ENCODE results near the gene CABP4. TPM values are rescaled to one million over a fixed set of nuclear protein-coding genes. Genes with fewer than 3 reads are reported as not detected.

The CABP4 gene
- total RNA-seq, 1 experiment from 2014 or later, result not detected

DNA sequence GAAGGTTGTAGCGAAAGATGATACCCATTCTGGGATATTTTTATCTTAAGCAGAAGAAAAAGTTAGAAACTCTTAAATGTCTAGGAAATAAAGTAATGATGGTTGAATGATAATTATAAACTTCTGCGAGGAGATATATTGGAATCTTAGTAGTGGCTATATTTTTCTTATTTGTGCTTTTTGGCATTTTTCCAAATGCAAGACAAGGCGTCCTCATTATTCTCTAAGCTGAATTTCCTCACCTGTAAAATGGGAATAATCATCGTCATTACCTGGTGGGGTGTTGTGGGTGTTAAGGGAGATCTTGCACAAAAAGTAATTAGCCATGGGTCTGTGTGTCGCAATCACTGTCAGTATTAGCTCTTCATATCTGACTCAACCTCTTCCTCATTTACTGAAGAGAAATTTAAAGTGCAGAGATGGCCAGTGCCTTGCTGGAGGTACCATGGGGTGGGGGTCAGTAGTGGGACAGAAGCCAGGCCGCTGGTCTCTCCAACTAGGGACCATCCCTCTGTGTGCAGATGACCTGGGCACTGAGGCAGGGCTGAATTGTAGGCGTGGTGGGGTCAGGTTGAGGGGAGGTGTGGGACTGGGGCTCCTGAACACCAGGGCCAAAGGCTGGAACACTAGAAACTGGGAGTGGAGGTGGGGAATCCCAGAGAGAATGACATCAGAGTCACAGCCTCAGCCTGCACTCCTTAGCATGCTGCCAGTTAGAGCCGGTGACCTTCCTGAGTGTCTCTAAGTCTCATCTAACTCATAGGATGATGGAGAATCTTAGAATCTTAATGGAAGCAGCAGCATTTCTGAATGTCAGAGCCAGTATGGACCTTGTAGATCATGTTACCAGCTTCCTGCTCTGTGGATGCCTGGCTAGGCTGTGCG, 45.9 kb downstream of the CABP4 start:
- H2AFZ ChIP-seq (ENCODE audit: low read depth, low read length, poor library complexity, severe bottlenecking), result no peak overlapping the region
- ATAC-seq, result no peak
- intact Hi-C loops (cut with micrococcal nuclease), result no loop called here
- DNase-seq (ENCODE audit: low read depth, low spot score), result no peak
- H3K9me2 ChIP-seq (ENCODE audit: insufficient read depth), result no peaks in the 10 kb centered on the region
- H3K4me3 ChIP-seq (replicated peaks in 1 of 2; ENCODE audit: low read depth in 1 of 2, low read length in 2 of 2), result no peak overlapping the region
- ChIA-PET POLR2A (no interaction called here), RAD21 (ENCODE audit: low non-redundant PET in 1 of 2, low total read pairs in 2 of 2, uncharacterized antibody in 2 of 2, unreplicated experiment in 2 of 2) (no interaction called here), CTCF (no interaction called here)
- peaks cover 9 to 10% of the 10 kb centered on the region in 2 experiments for H3K36me3 ChIP-seq (ENCODE audit: control insufficient read depth in 1 of 2, insufficient read depth in 2 of 2, low read length in 2 of 2)
- H3K27ac ChIP-seq (ENCODE audit: low read depth, low read length), result no peak overlapping the region
- H3K9ac ChIP-seq (ENCODE audit: low read length), result no peak overlapping the region
- peaks cover 15 to 18% of the 10 kb centered on the region in 2 experiments for H3K4me1 ChIP-seq (ENCODE audit: control insufficient read depth in 1 of 2, insufficient read depth in 2 of 2, low read length in 2 of 2)
- TSS peak; percentile 13 for BruUV-seq (replicated peaks)
- H3K4me2 ChIP-seq (ENCODE audit: low read length), result no peak overlapping the region
- H3K27me3 ChIP-seq (ENCODE audit: insufficient read depth, low read length), result no peaks in the 10 kb centered on the region
- no peaks in the 10 kb centered on the region for H4K20me1 ChIP-seq (ENCODE audit: insufficient read depth)
- H3K79me2 ChIP-seq (ENCODE audit: insufficient read depth, low read length), result peaks cover 19% of the 10 kb centered on the region
- no peaks in the 10 kb centered on the region for H3K9me3 ChIP-seq (ENCODE audit: control insufficient read depth in 1 of 2, insufficient read depth in 1 of 2, low read depth in 1 of 2, low read length in 2 of 2)
- TF ChIP-seq EZH2 (IDR thresholded peaks at IDR 0.05) (no peak), ZFX (IDR thresholded peaks at IDR 0.05) (no peak), EGR1 (IDR thresholded peaks at IDR 0.05; ENCODE audit: low read depth) (no peak), POLR2AphosphoS5 (IDR thresholded peaks at IDR 0.05; ENCODE audit: low read depth, low read length) (no peak), ELF1 (IDR thresholded peaks at IDR 0.05; ENCODE audit: borderline replicate concordance, low read depth) (no peak), SRF (IDR thresholded peaks at IDR 0.05; ENCODE audit: low read depth) (no peak), POLR2A (IDR thresholded peaks at IDR 0.05; ENCODE audit: borderline replicate concordance, extremely low read depth, insufficient read depth, insufficient read length) (no peak), CBX3 (IDR thresholded peaks at IDR 0.05; ENCODE audit: low read depth) (no peak), YY1 (IDR thresholded peaks at IDR 0.05; ENCODE audit: extremely low read depth, insufficient replicate concordance, low read depth, low read length) (no peak), EZH2phosphoT487 (IDR thresholded peaks at IDR 0.05; ENCODE audit: borderline replicate concordance) (no peak), SP1 (IDR thresholded peaks at IDR 0.05; ENCODE audit: low read depth) (no peak)
- TF ChIP-seq, protein P1, sequence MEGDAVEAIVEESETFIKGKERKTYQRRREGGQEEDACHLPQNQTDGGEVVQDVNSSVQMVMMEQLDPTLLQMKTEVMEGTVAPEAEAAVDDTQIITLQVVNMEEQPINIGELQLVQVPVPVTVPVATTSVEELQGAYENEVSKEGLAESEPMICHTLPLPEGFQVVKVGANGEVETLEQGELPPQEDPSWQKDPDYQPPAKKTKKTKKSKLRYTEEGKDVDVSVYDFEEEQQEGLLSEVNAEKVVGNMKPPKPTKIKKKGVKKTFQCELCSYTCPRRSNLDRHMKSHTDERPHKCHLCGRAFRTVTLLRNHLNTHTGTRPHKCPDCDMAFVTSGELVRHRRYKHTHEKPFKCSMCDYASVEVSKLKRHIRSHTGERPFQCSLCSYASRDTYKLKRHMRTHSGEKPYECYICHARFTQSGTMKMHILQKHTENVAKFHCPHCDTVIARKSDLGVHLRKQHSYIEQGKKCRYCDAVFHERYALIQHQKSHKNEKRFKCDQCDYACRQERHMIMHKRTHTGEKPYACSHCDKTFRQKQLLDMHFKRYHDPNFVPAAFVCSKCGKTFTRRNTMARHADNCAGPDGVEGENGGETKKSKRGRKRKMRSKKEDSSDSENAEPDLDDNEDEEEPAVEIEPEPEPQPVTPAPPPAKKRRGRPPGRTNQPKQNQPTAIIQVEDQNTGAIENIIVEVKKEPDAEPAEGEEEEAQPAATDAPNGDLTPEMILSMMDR (IDR thresholded peaks at IDR 0.05 in 2 of 3, conservative IDR thresholded peaks at IDR 0.05 in 1 of 3; ENCODE audit: borderline replicate concordance in 1 of 3, insufficient read depth in 1 of 3, low read depth in 2 of 3, low read length in 2 of 3), result no peak
- TF ChIP-seq, protein P2, sequence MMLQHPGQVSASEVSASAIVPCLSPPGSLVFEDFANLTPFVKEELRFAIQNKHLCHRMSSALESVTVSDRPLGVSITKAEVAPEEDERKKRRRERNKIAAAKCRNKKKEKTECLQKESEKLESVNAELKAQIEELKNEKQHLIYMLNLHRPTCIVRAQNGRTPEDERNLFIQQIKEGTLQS (IDR thresholded peaks at IDR 0.05), result no peak
- TF ChIP-seq, protein P3, sequence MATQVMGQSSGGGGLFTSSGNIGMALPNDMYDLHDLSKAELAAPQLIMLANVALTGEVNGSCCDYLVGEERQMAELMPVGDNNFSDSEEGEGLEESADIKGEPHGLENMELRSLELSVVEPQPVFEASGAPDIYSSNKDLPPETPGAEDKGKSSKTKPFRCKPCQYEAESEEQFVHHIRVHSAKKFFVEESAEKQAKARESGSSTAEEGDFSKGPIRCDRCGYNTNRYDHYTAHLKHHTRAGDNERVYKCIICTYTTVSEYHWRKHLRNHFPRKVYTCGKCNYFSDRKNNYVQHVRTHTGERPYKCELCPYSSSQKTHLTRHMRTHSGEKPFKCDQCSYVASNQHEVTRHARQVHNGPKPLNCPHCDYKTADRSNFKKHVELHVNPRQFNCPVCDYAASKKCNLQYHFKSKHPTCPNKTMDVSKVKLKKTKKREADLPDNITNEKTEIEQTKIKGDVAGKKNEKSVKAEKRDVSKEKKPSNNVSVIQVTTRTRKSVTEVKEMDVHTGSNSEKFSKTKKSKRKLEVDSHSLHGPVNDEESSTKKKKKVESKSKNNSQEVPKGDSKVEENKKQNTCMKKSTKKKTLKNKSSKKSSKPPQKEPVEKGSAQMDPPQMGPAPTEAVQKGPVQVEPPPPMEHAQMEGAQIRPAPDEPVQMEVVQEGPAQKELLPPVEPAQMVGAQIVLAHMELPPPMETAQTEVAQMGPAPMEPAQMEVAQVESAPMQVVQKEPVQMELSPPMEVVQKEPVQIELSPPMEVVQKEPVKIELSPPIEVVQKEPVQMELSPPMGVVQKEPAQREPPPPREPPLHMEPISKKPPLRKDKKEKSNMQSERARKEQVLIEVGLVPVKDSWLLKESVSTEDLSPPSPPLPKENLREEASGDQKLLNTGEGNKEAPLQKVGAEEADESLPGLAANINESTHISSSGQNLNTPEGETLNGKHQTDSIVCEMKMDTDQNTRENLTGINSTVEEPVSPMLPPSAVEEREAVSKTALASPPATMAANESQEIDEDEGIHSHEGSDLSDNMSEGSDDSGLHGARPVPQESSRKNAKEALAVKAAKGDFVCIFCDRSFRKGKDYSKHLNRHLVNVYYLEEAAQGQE (IDR thresholded peaks at IDR 0.05; ENCODE audit: low read depth), result no peak
- TF ChIP-seq, protein P4, sequence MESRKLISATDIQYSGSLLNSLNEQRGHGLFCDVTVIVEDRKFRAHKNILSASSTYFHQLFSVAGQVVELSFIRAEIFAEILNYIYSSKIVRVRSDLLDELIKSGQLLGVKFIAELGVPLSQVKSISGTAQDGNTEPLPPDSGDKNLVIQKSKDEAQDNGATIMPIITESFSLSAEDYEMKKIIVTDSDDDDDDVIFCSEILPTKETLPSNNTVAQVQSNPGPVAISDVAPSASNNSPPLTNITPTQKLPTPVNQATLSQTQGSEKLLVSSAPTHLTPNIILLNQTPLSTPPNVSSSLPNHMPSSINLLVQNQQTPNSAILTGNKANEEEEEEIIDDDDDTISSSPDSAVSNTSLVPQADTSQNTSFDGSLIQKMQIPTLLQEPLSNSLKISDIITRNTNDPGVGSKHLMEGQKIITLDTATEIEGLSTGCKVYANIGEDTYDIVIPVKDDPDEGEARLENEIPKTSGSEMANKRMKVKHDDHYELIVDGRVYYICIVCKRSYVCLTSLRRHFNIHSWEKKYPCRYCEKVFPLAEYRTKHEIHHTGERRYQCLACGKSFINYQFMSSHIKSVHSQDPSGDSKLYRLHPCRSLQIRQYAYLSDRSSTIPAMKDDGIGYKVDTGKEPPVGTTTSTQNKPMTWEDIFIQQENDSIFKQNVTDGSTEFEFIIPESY (IDR thresholded peaks at IDR 0.05; ENCODE audit: extremely low read depth, insufficient replicate concordance, low read length), result no peak

All from HCT116 (cell line).